Airway epithelial cell (primary cell): ENCODE results near the gene ZNF836. TPM values are rescaled to one million over a fixed set of nuclear protein-coding genes. Genes with fewer than 3 reads are reported as not detected.

Experiments
- total RNA-seq: library from RNA; depleted of rRNA; stranded (reverse); fragments of >200 nt; gene quantifications from 2 replicates; pipeline ENCODE4 v1.2.3, GENCODE V29; 2015

Gene ZNF836
- 3.3 and 6.3 TPM in 2 replicates for total RNA-seq

GRCh38 chr19:52171321-52172169 is at the start of gene ZNF836:
ZNF836 (minus strand) TSS chr19:52171621; CDS start chr19:52168072, 3,549 bp downstream.

GRCh38 chr19:52189735-52190486 is 18.5 kb upstream of the ZNF836 start, which contains the start of gene PPP2R1A:
PPP2R1A (plus strand) TSS chr19:52190052; CDS start chr19:52190097, 45 bp downstream.

GRCh38 chr19:52139252-52140031 is 32.0 kb downstream of the ZNF836 start, which contains the start of gene ZNF616:
ZNF616 (minus strand) TSS chr19:52139938; CDS start chr19:52130512, 9,426 bp downstream.

Other genes starting within 250 kb of the ZNF836 start
- gene ZNF613, start 244.1 kb downstream of the ZNF836 start, total RNA-seq: 3.1 and 9.8 TPM in 2 replicates
- gene ZNF350, start 184.8 kb downstream of the ZNF836 start, total RNA-seq: 0.98 and 2.4 TPM in 2 replicates
- 3.3 and 5.6 TPM in 2 replicates for gene ZNF615, start 163.4 kb downstream of the ZNF836 start, total RNA-seq
- 7.2 and 7.9 TPM in 2 replicates for gene ZNF614, start 143.2 kb downstream of the ZNF836 start, total RNA-seq
- gene ZNF432, start 122.8 kb downstream of the ZNF836 start, total RNA-seq: 2.4 and 5.6 TPM in 2 replicates
- 3.3 and 7.5 TPM in 2 replicates for gene ZNF841, start 75.9 kb downstream of the ZNF836 start, total RNA-seq
- gene ZNF616, start 31.7 kb downstream of the ZNF836 start, total RNA-seq: 3.5 and 5.6 TPM in 2 replicates
- 234 and 274 TPM in 2 replicates for gene PPP2R1A, start 18.4 kb upstream of the ZNF836 start, total RNA-seq
- gene ZNF766, start 98.0 kb upstream of the ZNF836 start, total RNA-seq: 5.5 and 6.8 TPM in 2 replicates
- 14.2 and 21.0 TPM in 2 replicates for gene ZNF480, start 125.5 kb upstream of the ZNF836 start, total RNA-seq
- gene ZNF610, start 164.6 kb upstream of the ZNF836 start, total RNA-seq: 0.33 and 0.63 TPM in 2 replicates
- gene ZNF880, start 198.3 kb upstream of the ZNF836 start, total RNA-seq: 5.6 and 7.3 TPM in 2 replicates
- gene ZNF528, start 226.2 kb upstream of the ZNF836 start, total RNA-seq: 2.4 and 3.9 TPM in 2 replicates